ENCODE measurements around the gene ELMO3.
A peak's percentile ranks its signal among the peaks of the same experiment; 100 is the strongest.

Gene ELMO3, protein sequence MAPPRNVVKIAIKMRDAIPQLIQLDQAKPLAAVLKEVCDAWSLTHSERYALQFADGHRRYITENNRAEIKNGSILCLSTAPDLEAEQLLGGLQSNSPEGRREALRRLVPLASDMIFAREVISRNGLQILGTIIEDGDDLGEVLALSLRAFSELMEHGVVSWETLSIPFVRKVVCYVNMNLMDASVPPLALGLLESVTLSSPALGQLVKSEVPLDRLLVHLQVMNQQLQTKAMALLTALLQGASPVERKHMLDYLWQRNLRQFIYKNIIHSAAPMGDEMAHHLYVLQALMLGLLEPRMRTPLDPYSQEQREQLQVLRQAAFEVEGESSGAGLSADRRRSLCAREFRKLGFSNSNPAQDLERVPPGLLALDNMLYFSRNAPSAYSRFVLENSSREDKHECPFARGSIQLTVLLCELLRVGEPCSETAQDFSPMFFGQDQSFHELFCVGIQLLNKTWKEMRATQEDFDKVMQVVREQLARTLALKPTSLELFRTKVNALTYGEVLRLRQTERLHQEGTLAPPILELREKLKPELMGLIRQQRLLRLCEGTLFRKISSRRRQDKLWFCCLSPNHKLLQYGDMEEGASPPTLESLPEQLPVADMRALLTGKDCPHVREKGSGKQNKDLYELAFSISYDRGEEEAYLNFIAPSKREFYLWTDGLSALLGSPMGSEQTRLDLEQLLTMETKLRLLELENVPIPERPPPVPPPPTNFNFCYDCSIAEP

DNA sequence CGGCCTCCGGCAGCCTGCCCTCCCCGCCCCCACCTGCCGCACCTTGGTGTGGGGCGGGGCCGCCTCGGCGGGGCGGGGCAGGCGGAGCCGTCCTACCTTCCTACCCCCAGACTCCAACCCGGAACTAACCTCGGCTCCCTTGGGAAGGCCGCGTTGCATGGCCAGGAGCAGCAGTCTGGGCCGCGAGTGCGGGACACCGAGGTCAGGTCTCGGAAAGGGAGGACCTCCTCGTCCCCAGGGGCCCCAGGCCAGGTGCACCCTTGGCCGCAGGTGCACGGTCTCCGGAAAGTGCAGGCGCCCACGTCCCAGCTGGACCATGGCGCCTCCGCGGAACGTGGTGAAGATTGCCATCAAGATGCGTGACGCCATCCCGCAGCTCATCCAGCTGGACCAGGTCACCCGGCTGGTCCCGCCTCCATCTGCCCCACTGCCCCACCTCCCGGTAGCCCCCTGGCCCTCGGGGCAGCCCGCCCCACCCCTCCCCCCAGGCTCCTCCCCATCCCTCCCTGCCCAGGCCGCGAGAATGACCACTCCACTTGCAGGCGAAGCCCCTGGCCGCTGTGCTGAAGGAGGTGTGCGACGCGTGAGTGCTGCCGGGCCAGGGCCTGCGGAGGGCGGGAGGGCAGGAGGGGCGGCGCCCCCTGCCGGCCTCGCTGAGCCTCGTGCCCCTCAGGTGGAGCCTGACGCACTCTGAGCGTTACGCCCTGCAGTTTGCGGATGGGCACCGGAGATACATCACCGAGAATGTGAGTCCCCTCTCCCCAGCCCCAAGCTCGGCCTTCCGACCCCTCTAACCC lies at the start of gene ELMO3:
TSS of gene ELMO3 (plus strand) at position 121 of the 797 bp plus-strand sequence. CDS start at position 317, 196 bp downstream.
- DNase-seq = no peak

DNA sequence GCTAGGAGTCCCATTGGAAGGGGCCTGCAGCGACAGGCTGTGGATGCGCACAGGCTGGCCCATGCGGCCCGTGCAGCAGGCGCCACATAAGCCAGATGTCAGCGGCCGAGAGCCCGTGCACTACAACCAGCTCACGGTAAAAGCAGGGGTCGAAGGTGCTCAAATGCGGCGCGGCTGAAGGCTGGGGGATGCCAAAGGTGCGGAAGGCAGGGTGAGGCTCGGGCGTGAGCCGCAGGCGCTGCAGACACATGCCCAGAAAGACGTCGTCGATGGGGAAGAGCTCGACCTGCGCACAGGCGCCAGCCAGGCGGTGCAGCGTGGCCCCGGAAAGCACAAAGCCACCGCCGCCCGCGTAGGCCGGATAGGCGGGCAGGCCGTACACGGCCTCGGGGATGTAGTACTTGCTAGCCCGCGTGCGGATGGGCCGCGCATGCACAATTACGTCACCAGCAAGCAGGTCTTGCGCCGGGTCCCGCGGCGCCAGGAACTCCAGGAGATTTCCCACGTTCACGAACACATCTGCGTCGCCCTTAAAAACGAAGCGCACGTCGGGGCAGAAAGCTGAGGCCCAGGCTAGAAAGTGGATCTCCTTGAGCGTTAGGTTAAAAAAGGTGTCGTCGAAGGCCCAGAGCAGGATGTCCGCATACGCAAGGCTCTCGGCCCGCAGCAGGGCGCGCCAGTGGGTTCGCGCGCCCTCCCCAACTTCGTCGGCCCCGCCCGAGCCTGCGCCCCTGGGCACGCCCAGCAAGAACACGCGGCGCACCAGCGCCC lies 49.5 kb upstream of the ELMO3 start:
- DNase-seq = no peak

DNA sequence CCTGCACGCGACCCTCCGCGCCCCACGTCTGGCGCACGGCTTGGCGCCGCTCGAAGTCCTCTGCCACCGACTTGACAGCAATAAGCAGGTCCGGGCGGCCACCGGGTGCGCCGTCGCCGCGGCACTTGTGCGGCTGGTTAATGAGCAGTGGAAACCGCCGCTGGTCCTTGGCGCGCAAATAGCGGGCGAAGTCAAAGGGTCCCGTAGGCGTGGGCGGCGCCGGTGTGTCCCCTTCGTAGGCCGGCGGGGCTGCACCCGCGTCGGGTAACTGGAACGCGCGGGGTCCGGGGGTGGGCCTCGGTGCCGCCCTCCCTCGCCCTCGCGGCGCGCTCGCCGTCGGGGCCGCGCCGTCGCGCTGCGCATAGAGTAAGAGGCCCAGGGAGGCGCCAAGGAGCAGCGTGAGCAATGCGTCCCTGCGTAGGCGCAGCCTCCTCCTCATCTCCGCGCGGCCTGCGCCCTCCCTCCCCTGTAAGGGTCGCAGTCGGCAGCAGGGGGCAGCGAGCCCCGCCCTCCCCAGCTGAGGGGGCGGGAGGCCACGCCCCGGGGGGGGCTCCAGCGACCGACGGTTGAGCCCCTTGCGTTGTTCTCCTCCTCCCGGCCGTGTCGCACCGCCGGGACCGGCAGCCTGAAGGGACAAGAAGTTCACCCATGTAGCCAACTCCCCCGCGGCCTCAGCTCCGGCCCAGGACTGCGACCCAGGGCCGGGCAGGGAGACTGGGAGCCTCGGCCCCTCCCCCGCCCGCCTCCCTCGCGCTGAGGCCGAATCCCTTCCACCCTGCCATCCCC lies 48.7 kb upstream of the ELMO3 start:
- no peak for DNase-seq

DNA sequence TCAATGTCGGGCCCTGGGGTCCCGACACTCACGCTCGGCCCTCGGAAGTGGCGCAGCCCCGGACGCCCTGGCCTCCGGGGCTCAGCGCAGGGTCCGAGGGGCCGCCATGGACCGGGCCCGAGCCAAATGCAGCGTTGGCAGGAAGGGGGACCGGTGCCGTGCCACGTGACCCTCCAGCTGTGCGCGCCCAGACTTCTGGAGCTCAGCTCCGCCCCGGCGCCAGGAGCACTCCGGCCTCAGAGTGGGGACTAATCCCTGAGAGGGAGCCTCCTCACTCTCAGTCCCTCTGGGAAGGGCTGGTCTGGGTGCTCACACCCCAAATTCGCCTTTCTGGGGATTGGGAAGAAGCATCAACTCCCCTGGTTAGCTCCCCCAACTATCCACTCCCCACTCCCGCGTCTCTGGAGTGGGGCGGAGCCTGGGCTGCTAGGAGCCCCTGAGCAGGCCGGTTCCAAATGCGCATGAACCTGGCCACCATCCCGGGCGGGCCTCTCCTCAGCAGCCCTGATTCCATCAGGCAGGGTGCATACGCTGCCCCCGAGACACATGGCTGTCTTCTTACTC lies 48.0 kb upstream of the ELMO3 start, which contains the start of gene B3GNT9:
TSS of gene B3GNT9 (minus strand) at position 166 of the 564 bp plus-strand sequence. CDS start 513 bp downstream, outside the sequence.
- peak; percentile 49 for DNase-seq

DNA sequence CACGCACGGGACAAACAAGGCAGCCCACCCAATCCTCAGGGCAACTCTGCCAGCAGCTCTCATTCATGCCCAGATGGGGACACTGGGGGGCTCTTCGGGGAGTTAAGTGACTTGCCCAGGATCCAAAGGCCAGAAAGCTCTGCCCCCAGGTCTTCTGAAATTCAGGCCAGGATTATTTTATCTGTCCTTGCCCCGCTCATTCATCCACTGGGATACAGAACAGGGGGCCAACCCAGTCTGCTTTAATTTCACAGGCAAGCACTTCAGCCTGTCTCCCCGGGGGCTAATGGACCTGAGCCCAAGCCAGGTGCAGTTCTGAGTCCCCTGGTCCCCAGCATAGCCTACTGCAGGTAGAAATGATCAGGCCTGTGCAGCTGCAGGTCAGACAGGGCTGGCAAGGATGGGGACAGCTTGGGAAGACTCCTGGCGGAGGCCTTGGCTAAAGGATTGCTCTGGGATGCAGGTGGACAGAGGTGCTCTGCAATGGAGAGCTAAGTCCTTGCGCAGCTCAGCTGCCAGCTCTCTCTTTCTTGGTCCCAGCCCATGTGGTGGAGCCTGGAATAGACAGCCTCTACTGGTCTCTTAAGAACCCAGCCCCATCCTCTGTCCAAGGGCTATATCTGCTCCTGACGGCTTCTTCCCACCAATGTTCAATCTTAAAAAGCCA lies 47.4 kb upstream of the ELMO3 start:
- DNase-seq = no peak

DNA sequence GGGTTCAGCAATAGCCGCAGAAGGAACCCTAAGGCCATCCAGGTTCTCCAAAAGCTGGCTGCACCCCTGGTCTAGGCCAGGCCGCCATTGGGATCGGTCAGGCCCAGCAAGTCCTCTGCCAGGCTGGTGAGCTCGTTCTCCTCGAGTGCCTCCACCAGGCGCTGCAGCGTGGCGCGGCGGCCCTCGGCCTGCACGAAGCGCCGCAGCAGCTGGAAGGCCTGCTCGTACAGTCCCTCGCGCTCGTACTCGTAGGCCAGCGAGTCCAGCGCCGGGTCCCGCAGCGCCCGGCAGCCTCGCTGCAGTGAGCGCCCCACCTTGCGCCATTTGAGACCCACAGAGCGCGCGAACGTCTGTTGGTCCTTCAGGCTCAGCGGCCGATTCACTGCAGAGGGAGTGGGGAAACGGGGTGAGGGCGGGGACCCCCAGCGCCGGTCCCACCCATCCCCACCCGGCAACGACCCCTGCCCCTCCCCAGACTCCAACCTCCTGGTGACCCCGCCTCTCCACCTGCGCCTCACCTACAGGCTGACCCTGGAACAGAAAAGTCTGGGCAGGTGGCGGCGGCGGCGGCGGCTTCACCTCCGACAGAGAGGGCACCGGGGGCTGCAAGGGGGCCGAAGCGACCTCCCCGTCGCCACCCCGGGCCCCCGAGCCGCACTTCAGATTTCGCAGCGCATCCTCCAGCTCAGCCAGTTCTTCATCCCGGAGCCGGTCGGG lies 44.2 kb upstream of the ELMO3 start:
- DNase-seq = no peak

DNA sequence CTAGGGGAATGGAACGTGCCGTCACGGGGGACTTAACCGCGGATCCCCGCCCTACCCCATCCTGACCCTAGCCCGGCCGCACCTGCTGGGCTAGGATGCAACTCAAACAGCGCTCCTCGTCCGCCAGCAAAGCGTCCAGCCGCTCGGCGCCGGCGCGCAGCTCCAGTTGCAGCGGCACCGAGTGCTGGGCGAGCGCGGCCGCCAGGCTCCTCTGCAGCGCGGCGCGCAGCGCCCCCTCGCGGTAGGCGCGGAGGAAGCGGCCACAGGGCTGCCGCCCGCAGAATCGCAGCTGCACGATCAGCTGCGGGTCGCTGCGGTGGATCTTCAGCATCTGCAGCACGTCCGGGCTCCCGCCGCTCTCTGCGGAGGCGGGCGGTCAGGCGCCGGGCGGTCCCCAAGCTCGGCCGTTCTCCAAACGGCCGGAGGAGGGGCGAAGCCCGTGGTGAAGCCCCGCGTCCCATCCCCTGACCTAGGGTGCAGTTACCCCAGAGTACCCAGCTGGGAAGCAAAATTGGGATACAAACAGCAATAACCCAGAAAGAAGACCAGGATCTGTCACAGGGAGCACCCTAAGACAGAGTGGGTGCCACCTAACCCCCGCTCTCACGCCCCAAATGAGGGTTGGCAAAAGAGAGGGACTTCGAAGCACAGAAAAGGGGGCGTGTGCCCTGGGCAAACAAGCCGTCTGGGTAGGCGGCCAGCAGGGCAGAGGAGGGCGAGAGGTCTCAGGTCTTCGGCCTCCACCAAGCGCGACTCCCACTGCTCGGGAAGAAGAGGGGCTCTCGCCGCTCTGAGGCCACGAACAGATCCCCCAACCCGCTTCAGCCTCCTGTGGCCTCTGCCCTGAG lies 43.4 kb upstream of the ELMO3 start:
- DNase-seq = peak; percentile 38

DNA sequence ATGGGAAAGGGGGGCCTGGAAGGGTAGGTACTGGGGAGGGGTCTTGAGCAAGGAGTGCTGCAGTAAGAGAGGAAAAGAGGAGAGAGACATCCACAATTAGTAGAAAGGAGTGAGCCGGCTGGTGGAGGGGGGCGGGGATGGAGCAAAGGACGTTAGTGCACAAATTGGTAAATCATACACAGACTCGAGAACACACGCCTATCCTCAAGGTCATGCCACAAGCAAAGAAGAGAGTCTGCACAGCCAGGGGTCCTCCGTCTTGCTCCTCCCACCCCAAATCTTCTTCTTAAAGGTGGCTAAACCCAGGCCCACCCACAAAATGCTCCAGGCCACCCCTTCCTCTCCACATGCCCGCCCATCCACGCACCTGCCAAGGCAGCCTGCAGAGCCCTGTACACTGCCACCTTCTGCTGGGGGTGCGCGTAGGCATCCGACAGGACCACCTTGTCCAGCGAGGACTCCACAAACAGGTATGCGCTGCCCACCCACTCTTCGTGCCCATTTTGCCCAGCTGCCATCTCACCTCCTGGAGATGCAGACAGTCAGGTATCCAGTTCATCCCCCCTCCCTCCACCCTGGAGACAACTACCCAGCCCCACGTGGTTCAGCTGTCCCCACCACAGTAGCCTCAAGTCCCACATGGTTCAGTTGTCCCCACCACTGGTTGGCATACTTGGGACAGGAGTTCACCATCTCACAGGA lies 42.6 kb upstream of the ELMO3 start:
- DNase-seq = no peak

DNA sequence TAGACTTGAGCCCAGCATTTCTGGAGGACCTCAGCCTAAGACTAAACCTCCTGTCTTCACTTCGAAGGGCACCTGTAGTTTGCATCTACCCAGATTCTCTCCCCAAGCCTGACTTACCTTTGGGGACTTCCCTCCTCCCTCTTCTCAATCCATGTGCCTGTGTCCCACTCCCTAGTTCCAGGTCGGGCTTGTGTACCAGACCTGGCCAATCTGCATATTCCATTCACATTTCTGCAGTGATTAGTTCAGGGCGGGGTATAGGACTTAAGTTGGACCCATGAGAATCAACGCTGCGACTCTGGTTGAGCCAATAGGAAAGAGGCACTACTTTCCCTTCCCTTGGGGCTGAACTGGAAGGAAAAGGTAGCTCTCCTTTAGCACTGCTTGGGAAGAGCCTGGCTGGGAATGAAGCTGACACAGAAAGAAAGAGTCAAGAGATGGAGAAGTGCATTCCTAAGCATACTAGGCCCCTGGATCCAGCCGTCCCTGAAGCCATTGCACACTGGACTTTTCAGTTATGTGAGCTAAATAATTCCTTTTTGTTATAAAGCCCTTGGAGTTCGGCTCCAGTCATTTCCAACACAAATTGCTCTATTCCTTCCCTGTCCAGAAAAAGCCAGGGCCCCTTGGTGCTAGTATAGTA lies 41.7 kb upstream of the ELMO3 start:
- DNase-seq = no peak

DNA sequence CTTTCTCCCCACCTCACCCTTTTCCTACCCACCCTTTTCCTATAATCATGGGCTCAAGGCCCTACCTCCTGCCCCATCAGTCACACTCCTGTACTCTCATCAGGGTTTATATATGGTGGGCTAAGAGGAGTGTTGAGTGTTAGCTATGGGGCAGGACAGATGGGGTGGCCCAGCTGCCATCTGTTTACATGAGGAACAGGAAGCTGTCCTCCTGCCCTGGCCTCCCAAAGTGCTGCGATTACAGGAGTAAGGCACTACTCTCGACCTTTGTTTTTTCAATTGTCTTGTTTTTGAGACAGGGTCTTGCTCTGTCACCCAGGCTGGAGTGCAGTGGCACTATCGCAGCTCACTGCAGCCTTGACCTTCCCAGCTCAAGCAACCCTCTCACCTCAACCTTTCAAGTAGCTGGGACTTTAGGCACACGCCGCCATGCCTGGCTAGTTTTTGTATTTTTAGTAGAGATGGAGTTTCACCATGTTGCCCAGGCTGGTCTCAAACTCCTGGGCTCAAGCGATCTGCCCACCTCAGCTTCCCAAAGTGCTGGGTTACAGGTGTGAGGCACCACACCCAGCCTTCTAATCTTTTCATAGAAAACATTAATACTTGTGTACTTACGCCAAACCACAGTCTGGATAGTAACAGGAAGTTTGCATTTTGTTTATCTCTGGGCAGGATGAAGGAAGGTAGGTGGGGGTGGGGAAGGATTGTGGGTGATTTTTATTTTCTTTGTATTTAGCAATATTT lies 40.9 kb upstream of the ELMO3 start:
- no peak for DNase-seq

DNA sequence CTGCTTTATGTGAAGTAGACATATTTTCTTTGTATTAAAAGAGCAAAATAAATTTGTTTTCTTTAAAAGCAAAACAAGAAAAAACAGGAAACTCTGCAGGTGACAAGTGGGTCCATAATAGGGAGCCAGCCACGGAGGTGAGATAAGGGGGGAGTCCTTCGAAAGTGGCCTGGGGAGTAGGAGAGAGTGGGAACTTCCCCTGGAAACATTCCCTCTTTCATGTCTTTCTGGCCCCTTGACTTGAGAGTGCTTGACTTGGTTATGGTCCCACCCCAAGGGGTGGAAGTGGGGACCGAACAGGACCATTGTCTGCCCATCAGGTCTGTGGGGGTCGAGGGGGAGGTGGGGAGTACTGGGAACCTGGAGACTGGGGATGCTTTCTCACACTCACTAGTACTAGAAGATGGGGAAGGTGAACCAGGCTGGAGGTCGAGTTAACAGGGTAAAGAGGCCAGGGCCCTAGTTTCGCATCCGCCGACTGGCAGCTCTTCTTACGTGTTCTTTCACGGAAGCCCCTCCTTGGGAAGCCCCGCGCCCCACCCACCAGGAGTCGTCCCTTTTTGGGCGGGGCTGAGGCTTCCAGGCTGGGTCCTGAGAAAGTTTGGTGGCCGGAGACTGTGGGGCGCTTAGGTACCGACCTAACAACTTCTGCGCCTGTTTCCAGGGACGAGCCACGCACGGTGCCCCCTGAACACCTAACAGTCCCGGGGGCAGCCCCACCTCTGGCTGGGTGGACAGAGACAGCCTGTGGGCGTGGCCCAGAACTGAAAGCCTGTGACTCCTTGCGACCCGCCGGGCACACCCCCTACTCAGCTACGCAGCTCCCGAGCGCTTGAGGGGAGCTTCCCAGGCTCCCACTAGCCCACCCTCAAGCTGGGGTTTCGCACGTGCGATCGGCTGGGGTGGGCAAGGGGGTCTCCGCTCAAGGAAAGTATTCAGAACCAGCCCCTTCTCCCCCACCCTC lies 40.0 kb upstream of the ELMO3 start:
- no peak for DNase-seq

DNA sequence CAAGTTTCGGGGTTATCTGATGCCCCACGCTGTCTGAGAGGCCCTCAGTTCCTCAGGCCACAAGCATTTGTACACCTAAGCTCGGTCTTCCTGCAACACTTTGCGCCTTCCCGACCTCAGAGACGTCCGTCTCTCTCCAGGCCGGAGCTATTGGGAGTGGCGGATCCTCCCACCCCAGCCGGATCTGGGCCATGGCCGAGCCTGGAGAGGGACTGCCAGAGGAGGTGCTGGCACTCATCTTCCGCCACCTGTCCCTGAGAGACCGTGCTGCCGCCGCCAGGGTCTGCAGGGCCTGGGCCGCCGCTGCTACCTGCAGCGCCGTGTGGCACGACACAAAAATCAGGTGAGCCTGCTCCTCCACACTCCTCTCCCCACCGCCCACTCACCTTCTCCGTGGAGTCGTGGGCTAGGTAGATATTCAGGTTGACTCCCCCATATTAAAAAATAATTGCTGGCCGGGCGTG lies 37.3 kb upstream of the ELMO3 start:
- DNase-seq = no peak

DNA sequence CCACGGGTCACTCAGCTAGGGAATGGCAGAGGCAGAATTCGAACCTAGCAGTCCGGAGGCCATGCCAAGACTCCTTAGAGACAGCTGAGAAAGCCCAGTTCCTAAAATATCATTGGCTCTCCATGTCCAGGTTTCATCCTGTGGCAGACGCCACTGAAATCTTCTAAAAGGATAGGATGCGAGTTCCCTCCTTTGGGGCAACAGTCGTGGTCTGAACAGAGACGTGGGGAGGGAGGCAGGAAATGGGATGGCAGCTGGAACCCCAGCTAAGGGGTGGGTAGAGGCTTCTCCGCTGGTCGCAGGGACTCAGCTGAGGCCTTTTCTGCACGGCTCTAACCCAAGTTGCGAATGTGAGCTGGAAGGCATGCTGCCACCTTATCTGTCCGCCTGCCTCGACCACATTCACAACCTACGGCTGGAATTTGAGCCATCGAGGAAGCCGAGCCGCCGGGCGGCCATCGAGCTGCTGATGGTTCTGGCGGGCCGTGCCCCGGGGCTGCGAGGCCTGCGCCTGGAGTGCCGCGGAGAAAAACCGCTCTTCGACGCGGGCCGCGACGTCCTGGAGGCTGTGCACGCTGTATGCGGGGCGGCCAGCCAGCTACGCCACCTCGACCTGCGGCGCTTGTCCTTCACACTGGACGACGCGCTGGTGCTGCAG lies 36.3 kb upstream of the ELMO3 start:
- no peak for DNase-seq

DNA sequence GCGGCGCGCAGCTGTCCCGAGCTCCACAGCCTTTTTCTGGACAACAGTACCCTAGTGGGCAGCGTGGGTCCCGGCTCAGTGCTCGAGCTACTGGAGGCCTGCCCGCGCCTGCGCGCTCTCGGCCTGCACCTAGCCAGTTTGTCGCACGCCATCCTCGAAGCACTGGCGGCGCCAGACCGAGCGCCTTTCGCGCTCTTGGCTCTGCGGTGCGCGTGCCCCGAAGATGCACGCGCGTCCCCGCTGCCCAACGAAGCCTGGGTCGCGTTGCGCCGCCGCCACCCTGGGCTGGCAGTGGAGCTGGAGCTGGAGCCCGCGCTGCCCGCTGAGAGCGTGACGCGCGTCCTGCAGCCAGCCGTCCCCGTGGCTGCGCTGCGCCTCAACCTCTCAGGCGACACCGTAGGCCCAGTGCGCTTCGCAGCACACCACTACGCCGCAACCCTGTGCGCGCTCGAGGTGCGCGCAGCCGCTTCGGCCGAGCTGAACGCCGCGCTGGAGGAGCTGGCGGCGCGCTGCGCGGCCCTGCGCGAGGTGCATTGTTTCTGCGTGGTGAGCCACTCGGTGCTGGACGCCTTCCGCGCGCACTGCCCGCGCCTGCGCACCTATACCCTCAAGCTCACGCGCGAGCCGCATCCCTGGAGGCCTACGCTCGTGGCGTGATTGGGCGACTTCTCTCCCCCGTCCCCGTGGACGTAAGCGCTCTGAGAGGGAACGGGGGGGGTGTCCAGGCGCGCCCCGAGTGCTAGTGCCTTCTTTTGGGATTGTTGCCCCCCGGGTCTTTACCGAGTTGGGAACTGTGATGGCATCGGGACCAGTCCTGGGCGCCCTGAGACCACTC lies 35.5 kb upstream of the ELMO3 start:
- DNase-seq = no peak

Measured in GOT3 (cell line).